SIG-M5 (cell line): Measurements from ENCODE around the gene DNAH17.
"Not testable (repeated sequence)": the region's sequence is repeated elsewhere in the genome, so short reads cannot be mapped to it uniquely, and the experiment has no call there.

Experiments
- DNase-seq: peaks from one replicate; lab custom pipeline; 2025; lab: John Stamatoyannopoulos, UW

DNAH17 gene

GRCh38 chr17:78523934-78524655 is 53.1 kb downstream of the DNAH17 start:
- DNase-seq = no peak

- no peak for DNase-seq
Observed at GRCh38 chr17:78522031-78522809, 55.0 kb downstream of the DNAH17 start.

- no peak for DNase-seq
Observed at GRCh38 chr17:78517421-78517820, 59.8 kb downstream of the DNAH17 start.

GRCh38 chr17:78515480-78515879 is 61.7 kb downstream of the DNAH17 start:
- DNase-seq = no peak

DNA sequence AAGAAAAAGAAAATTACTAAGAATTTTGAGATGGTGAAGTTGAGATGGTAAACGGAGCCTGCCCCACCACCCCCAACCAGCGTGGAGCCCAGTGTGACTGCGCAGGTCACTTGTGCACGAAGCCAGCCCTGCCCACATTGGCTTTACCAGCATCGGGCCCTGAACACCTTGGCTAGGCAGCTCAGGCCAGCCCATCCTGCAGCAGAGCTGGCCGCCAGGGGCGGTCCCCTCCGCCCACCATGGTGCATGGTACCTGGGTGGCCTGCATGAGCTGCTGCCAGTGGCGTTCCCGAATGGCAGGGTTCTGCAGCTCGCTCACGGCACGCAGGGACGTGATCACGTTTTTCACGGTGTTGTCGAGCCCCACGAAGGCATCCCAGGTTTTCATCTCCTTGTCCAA is 62.7 kb downstream of the DNAH17 start:
- no peak for DNase-seq

DNA sequence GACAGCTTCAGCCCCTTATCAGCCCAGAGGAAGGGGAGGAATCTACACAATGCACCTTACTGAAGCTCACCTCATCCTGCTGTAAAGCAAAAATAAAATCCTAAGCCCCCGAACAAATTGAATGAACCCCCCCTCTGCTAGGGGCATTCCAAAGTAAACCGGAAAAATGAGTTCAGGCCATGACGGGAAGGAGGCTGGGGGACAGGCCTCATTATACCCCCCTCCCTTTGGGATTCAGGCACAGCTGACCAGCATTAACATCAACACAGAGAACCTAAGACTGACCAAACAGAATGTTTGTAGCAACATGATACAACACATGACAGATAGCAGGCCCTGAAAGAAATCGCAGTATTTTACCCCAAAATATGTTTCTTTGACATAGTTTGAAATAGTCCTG is 64.2 kb downstream of the DNAH17 start:
- DNase-seq = no peak

- DNase-seq = no peak
Observed at GRCh38 chr17:78510141-78511075, 66.8 kb downstream of the DNAH17 start.

- no peak for DNase-seq
Observed at GRCh38 chr17:78507526-78507925, 69.7 kb downstream of the DNAH17 start.

DNA sequence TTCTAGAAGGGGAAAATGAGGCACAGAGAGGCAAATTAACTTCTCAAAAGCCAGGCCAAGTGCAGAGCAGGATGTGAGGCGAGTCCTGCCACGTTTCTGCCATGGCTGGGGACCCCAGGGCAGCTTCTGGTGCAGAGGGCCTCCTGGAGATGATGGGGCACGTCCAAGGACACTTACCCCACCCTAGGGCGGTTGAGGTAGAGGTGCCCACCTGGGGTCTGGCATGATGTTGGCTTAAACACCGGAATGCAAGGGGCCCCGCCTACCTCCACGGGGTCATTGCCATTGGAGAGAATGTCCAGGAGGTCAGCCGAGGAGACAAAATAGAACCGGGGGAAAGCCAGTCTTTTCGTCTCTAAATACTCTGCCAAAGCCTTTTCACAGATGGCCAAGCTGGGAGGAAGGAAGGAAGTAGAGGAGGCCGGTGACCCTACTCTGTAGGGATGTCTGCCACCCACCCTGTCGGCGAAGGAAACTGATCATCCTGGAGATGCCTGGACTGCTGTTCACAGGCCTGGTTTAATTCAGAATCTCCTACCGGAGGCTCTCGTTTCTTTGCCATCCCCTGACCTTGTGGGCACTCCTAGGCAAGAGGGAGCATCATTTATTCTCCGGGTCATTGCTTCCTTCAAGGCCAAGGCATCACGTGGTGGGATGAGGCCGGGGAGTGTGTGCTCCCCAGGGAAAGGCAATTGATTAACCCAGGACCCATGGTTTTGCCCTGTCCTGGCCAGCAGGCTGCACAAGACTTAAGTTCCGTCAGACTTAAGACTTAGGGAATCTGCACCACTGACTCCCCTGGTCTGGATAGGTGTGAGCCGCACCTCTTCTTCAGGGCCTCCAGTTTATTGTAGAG is 70.5 kb downstream of the DNAH17 start:
- DNase-seq = no peak

GRCh38 chr17:78504156-78504925 is 72.9 kb downstream of the DNAH17 start:
- no peak for DNase-seq

DNA sequence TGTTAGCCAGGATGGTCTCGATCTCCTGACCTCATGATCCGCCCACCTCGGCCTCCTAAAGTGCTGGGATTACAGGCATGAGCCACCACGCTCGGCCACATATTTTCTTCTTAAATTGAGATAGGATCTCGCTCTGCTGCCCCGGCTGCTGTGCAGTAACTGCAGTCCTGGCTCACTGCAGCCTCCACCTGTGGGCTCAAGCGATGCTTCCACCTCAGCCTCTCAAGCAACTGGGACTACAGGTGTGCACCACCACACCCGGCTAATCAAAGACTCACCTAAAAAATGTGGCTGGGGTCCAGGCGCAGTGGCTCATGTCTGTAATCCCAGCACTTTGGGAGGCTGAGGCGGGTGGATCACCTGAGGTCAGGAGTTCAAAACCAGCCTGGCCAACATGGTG is 73.8 kb downstream of the DNAH17 start:
- not testable (repeated sequence) for DNase-seq

- no peak for DNase-seq
Observed at GRCh38 chr17:78502611-78503148, 74.5 kb downstream of the DNAH17 start.

GRCh38 chr17:78501241-78502036 is 75.8 kb downstream of the DNAH17 start:
- no peak for DNase-seq

DNA sequence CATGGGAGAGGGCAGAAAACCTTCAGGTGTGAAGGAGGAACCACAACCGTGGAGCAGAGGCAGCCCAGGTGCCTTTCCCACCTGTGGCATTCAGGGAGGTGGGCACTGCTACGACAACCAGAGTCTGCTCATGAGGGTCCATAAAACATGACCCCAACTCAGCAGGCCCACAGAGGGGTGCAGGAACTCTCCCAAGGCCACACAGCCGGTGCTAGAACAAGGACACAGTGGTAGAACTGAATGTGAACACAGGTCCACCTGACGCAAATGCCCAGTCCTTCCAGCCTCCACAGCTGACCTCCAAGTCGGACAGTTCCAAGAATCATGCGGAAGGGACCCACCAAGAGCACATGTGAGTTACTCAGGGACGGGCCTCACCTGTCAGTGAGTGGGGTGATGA is 76.4 kb downstream of the DNAH17 start:
- DNase-seq = no peak

GRCh38 chr17:78499715-78500540 is 77.3 kb downstream of the DNAH17 start:
- DNase-seq = no peak

GRCh38 chr17:78498848-78499247 is 78.3 kb downstream of the DNAH17 start:
- DNase-seq = no peak

DNA sequence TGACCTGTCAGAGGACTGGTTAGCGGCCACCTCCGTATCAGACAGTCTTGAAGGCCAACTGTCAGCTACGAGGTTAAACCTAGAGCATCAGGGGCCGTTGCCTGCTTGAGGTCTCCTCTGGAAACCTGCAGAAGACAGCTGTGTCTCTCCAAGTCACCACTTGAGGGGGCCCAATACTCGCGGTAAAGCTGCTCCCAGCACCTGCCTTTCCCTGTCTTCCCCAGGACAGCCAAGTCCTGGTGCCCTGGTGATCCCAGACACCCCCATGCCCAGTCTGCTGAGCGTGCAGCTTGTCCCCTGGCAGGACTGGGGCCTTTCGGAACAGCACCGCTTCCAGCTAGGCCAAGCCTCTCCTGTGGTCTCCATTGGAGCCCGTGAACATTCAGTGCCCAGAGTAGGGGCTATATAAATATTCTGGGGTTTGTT is 80.1 kb downstream of the DNAH17 start:
- DNase-seq = no peak

DNA sequence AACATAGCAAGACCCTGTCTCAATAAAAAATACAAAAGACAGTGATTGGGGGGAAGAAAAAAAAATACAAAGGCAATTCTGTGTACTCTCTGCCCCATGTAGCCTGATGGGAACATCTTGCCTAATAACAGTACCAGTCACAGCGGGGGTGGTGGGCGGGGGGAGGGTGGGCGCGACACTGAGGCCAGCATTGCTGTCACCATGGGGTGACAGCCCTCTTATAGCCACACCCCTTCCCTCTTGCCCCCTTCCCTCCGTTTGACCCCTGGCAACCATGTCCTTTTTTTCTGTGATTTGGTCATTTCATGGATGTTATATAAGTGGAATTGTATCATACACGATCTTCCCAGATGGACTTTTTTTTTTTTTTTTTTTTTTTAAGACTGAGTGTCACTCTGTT is 80.9 kb downstream of the DNAH17 start:
- no peak for DNase-seq

DNA sequence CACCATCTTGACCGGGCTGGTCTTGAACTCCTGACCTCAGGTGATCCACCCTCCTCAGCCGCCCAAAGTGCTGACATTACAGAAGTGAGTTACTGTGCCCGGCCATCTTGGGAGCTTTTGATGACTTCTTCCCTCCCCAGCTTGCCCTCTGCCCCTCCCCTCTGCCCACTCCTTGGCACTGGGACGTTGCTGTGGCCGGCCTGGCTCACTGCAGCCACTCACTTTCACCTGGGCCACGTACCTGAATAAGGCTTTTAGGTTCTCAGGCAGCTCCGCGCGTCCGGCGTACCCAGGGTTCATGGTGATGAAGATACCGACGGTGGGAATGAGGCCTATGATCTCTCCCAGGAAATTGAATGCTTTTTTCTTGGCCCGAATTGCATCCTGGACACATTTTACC is 81.6 kb downstream of the DNAH17 start:
- DNase-seq = no peak
